GM18517 (cell line): ENCODE data around the gene RAB8B.

Source experiments
- ATAC-seq: cut with Tn5 transposase; IDR thresholded peaks from one replicate; pipeline ENCODE4 v1.9.1; 2021; ENCODE audit warnings: mild to moderate bottlenecking, moderate library complexity; ENCODE audit not compliant: unreplicated experiment

The RAB8B gene

DNA sequence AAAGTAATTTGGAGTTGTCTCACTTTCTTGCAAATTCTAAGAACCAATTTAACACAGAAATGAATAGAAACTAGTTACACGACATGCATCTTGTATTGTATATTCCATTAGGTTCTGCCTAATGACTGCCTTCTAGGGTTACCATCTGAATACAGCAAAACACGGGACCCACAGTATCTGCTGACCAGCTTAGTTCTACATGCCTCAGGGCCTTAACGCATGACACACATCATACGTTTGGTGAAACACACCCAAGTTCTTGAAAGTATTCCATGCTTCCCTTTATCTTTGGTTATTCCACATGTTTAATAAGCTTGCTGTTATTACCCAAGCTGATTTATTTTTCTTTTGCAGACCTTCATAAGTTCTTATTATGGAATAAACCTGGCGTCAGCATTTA is 115.9 kb downstream of the RAB8B start:
- no peak for ATAC-seq

DNA sequence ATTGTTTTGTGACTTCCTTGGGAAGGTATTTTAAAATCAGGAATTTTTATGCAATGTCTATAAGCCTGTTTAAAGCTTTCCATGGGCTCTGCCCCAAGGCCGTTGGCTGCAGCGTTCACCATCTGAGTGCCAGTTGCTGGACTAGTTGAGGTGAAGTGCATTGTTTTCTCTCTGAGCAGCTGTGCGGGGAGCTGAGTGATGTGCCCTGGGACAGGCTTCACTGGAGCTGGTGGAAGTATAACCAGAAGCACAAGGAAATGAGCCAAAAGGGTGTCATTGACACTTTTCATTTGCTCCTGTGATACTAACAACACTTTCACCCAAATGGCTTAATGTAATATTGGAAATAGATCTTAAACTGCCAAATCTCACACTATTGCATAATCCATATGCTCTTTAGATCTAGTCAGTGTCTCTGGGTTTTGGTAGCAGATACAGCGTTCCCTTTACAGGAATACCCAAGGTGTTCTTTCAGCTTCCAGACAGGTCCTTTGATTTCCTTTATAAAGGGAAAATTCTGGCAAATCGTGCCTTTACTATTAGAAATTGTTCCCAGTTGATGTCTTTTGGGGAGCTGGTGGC is 117.2 kb downstream of the RAB8B start:
- no peak for ATAC-seq

- ATAC-seq = no peak
These were observed 119.1 kb downstream of the RAB8B start for GRCh38 chr15:63308491-63308890.

DNA sequence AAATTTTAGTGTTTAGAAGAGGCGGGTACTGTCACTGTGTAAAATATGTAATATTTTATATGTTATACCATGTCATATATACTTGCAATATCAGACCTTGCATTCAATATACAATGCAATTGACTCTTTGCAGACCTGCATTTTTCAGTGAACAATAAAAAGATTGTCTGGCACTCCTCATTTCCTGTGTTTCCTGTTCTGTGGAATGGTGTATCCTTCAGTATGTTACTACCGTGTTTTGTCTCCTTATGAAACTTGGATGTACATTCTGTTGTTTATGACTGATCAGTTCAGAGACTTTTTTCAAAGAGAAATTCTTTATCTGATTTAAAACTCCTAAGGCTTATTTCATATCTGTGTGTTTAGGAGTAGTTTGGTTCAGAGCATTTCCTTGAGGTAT is 119.5 kb downstream of the RAB8B start:
- no peak for ATAC-seq

DNA sequence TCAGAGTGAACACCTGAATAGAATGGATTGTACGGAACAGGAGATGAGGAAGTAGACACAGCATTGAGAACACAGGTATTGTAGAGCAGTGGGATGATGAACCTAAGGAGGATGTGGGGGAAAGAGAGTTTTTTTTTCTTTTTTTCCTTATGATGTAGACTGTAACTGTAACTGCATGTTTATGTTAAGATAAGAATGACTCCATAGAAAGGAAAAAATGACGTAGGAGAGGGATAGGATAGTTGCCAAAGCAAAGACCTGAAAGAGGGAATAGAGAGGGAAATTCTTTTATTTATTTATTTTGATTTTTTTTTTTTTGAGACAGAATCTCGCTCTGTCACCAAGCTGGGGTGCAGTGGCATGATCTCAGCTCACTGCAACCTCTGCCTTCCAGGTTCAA is 121.2 kb downstream of the RAB8B start:
- no peak for ATAC-seq

GRCh38 chr15:63312286-63312685 is 122.9 kb downstream of the RAB8B start:
- no peak for ATAC-seq

GRCh38 chr15:63313825-63314224 is 124.4 kb downstream of the RAB8B start:
- no peak for ATAC-seq

GRCh38 chr15:63314409-63314808 is 125.0 kb downstream of the RAB8B start:
- ATAC-seq = no peak
